Mesenteric fat pad (tissue), 1 donor: Measurements from ENCODE around the gene MXD1. TPM values are rescaled to one million over a fixed set of nuclear protein-coding genes. Genes with fewer than 3 reads are reported as not detected.
"Not testable (repeated sequence)": the region's sequence is repeated elsewhere in the genome, so short reads cannot be mapped to it uniquely, and the experiment has no call there.

Experiments used
- DNase-seq: peaks from one replicate; pipeline ENCODE4 v3.0.0-alpha.2; 2020; ENCODE audit warnings: low spot score
- total RNA-seq: library from RNA; stranded (reverse); fragmentation: NEBNext Ultra II Directional; extraction: Animal tissue kit (Norgen Biotek cat#: 25700); gene quantifications from one replicate; pipeline ENCODE4 v1.2.1, GENCODE V29; 2021
- donor health status: DM: yes; HTN: yes; CAD: no.

The MXD1 gene
- total RNA-seq, 1 donor from 2014 or later, result 35.1 TPM

DNA sequence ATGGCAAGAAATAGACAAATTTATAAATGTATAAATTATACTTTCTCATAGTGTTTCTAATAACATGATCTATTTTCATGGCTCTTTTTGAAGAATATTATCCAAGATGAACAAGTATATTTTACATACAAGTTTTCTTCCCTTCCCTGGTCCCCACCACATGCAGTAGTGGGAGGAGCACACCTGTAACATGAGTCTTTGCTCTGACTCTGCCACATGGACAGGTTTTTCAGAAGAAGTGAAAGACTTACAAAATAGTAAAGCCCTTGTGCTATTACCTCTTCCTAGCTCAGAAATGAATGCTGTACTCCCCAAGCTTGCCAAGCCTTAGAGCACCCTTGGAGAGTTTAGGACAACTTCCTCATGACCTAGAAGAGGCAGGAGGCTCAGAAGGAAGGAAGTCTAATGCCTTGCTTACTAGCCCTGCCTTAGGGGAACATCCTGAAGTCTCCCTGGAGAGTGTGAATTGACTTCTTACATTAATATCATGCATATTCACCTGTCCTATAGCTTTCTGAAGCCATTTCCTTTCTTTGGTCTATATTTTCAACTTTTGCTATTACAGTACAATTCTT lies 18.4 kb downstream of the MXD1 start:
- DNase-seq, result no peak

DNA sequence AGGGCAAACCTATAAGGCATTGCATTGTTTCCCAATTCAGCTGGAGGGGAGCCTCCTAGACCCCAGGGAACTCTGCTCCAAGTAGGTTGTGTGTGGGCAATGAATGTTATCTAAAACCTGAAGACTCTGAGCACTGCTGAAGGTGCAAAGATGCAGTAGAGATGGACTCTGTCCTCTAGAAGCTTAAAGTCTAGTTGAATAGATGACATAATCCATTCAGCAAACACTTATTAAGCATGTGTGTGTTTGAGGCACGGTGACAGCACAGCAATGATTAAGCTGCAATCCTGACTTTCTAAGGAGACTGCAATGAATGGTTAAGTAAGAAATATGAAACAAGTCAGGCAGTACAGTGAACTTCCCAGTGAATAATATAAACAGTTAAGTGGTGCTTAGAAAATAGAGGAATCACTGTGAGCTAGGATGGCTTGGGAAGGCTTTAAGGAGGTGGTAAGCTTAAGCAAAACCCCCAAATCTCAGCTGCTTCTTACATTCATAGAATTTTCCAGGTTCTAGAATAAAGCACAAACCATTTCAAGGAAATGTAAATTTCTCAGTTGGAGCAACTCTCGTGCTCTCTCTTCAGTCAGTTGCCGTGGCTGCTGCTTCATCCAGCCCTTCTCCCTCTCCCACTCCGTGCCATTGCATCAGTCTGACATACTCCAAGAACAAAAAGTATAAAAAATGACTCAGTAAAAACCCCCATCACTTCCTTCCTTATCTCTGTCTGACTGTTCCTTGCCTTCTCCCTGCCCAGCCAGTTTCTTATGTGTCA lies 19.1 kb downstream of the MXD1 start:
- no peak for DNase-seq

DNA sequence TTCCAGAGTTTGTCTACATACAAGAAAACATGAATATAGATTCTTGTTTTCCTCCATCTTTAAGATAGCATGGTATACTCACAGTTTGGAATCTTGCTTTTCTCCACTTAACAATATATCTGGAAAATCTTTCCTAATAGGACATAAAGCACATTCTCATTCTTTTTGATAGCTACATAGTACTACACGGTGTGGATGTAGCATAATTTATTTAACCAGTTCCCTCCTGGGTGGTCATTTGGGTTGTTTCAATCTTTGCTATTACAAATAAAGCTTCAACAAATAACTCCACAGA lies 19.7 kb downstream of the MXD1 start:
- no peak for DNase-seq

DNA sequence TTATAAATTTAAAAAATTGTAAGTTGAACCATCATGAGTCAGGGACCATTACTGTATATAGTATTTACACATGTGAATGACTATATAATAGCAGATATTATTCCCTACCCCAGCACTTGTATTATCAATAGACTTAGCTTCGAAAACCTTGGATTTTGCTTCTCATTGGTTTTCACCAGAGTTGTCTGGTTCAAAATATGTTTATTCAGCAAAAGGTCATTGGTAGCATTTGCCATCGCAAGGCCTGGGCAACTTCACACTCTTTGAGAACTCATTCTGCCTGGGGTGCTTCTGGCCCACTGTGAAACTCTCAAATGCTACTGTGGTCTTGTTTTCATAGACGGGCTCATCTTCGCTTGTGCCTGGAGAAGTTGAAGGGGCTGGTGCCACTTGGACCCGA lies 20.1 kb downstream of the MXD1 start:
- DNase-seq, result no peak

DNA sequence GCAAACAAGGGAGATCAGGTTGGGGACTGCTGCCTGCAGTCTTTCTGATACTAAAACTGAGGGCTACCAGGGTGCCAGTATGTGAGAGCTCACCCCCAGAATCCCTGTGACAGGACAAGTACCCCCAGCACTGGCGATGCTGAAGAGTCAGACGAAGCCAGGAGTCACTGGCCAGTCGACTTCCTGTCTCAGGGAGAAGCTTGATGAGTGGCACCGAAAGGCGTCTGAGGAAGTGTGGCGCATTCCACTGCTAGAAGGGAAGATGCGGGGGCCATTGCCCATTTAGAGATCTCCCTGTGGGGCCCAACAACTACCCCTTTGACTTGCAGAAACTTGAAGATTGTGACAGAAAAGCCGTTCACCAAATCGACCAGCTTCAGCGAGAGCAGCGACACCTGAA lies 22.0 kb downstream of the MXD1 start:
- no peak for DNase-seq

DNA sequence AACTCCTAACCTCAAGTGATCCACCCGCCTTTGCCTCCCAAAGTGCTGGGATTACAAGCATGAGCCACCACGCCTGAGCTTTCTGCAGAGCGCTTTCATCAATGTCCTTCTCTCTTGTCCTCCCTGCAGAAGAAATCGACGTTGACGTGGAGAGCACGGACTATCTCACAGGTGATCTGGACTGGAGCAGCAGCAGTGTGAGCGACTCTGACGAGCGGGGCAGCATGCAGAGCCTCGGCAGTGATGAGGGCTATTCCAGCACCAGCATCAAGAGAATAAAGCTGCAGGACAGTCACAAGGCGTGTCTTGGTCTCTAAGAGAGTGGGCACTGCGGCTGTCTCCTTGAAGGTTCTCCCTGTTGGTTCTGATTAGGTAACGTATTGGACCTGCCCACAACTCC lies 23.1 kb downstream of the MXD1 start:
- DNase-seq, result no peak

DNA sequence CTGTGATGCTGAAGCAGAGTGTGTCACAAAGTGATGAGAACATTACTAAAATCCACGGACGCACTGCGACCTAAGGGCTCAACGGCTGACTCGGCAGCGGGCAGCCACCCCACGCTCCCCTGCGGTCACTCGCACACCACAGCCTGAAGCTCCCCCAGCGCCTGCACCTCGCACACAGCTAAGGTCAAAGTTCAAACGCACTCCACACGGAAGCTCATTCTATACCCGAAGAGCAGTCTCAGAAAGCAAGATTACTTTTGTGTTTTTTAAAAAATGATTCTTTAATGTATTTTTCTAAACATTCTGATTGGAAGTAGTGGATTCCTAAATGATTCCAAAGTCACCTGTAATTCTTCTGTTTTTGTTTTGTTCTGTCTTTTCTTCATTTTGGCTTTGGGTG lies 24.8 kb downstream of the MXD1 start:
- DNase-seq, result no peak

DNA sequence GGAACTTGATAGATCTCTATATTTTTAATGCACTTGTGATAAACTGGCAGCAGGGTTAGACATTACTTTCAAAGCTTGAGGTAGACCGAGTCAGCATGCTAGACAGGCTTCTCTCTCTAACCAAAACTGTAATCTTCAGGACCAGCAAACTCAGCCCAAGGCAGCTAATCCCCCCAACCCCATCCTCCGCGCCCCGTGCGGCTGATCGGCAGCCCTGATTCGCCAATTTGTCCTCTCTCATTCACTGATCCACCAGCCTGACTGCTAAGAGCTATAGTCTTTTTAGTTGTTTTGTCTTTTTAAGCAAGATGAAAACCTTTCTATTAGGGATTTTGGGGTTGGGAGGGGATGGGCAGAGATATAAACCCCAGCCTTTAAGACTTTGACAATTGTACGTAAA lies 25.8 kb downstream of the MXD1 start:
- no peak for DNase-seq

DNA sequence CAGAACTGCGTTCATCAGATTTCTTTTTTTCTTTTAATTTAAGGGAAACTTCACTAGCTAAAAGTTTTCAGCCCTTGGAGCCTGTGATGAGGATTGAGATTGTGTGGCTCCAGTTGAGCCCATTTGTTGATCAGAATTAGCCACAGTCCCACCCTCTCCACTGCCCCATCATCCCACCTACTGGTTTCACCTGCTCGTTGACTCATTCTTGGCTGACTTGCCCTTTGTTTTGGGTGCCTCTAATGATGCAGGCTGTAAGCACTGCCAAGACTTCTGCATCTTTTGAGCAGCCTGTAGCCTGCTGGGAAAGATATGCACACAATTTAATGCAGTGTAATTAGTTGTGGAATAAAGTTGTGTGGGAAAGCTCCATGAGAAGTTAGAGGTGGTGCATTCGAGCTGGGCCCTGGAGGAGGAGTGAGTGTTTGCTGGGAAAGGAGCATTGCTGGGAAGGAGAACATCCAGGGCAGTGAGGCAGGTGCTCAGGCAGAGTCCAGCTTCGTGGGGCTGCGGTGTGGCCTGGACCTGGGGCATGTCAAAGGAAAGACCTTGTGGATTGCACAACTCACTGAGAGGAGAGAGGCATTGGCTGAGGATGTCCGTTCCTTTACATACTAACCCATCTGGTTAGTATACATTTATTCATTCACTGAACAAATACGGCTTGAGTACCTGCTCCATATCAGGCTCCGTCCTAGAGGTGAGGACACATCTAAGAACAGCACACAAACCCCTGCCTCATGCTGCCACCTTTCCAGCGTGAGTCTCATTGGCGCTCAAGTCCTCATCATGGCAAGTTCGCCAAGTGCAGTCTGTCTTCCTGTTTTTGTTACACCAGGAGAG lies 28.3 kb downstream of the MXD1 start:
- no peak for DNase-seq

DNA sequence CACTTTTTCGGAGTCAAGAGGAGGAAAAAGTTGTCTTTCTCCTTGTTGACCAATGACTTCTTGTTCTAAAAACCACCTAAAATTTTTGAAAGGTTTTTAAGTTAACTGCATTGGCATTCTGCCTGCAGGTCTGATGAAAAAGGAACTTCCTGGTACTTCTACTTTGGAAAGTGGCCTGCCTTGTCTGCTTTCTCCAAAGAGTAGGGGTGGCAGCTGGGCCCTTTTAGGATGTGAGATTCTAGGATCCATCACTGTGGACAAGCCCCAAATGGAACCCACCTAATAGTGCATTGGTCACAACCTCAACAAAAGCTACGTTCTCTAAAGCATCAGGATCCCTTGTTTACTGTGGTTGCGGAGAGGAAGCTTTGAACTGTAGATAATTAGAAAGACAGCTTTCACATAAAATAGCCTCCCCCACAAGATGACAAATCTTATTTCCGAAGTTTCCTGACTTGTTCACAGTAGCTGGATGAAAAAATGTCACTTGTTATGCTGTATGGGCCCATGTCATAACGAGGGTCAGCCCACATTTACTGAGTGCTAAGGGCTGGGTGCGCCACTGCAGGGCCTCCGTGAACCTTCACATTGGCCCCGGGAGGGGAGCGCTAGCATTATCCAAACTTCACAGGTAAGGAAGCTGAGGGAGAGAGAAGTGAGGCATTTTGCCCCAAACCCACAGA lies 29.1 kb downstream of the MXD1 start:
- DNase-seq, result no peak

DNA sequence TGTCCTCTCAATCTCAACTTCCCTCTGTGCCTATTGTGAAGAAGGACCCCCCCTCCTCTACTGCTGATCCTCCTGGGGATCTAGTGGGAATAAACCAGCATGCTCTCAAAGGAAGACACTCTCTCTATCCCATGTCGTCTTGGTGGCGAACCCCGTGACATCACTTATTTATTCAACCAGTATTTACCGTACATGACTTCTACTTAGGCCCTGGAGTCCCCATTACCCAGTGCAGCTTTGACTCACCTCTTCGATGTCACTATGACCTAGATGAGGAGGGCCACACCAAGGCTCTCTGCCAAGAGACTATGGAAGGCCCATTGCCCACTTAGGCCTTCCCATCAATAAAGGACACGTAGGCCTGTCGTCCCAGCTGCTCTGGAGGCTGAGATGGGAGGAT lies 29.8 kb downstream of the MXD1 start:
- DNase-seq, result no peak

DNA sequence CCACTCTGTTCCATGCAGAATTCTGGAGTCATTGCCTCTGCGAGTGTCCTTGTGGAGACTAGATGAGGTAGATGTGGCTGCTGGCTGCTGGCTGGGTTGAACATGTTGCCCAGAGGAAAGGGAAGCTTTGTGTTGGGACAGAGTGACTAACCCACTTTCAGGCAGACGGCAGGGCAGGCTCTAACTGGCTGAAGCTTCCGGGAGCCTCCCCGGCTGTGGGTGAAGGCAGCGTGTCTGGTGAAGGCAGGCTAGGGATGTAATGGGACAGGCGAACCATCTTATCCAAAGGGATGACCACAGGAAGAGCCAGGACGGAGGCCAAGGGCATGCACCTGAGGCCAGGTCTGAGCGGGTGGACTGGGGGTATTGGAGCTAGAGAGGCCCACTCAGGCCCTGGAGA lies 30.5 kb downstream of the MXD1 start:
- DNase-seq, result no peak

DNA sequence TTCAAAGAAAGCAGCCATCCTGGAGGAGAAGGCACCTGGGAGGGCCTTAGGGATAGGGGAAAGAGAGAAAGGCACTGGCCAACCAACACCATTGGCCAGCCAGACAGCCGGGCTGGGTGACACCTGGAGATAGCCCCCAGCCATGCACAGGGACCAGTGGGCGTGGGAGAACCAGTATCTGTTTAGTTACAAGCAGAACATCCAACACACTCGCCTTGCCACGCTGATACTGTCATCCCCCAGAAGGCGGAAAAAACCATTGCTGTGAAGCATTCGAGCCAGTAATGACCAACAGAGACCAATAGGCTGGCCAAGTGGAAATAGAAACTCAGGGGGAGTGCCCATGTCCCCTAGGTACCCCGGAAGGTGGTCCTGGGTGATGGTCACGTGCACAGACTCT lies 31.0 kb downstream of the MXD1 start:
- DNase-seq, result no peak

DNA sequence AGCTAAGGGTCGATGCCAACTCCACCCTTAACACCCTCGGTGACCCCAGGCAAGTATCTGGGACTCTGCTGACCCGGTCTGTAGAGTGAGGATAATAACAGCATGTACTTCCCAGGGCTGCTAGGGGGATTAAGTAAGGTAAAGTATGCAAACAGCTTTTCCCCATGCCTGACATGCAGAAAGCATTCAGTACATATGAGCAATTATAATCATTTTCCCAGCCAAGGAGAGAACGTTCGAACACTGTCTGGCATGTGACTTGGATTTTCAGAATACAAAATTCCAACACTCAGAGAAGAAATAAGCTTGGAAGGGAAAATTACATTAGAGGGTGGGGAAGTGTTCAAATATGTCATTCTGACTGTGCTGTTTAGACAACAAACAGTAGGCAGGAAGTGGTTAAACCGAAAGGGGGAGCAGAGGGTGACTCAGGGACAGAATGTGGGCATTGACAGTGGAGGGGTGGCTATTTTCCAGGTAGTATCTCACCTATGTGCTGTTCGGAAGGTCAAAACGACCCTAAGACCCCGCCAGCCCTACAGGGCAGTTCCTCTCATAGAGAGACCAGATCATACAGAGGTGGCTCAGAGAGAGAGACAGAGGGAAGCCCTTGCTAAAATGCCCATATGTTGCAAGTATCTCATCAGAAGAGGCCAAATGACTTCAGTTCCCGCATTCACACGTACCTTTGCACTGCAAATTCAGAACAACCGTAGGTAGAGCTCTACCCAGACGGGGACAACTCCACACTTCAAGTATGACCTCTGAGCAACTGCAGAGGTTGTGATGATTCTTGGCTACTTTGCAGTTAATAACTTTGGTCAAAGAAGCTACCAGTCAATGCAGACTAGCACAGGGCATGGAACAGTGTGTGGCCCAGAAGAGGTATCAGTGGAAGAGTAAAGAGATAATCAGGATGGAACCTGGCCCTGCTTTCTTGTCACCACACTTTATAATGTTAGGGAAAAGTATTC lies 31.7 kb downstream of the MXD1 start:
- no peak for DNase-seq

DNA sequence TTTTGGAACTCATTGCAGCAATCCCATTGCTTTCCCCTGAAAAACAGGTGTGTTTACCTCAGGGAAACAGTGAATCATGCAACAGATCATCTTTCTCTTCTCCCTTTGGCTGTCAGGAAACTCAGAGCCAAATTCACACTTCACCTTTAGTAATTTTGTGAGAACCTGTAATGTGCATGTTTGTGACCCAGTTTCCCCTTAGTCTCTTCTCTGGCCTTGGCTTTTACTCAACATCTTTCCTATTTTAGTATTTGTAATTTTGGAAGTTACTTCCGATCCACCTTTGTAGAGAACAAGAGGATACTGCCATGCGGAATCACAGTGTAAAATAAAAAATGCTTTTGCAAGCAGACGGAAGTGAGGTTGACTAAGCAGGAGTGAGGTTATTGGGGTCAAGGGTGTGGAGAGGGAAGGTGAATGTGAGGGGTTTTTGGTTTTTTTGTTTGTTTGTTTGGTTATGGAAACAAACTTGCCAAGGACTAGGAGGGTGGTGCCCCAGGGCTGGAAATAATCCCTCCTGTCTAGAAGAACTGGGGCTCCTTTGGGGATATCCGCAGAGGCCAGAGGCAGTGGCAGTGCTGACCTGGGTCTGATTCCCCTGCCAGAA lies 32.5 kb downstream of the MXD1 start:
- DNase-seq, result no peak

DNA sequence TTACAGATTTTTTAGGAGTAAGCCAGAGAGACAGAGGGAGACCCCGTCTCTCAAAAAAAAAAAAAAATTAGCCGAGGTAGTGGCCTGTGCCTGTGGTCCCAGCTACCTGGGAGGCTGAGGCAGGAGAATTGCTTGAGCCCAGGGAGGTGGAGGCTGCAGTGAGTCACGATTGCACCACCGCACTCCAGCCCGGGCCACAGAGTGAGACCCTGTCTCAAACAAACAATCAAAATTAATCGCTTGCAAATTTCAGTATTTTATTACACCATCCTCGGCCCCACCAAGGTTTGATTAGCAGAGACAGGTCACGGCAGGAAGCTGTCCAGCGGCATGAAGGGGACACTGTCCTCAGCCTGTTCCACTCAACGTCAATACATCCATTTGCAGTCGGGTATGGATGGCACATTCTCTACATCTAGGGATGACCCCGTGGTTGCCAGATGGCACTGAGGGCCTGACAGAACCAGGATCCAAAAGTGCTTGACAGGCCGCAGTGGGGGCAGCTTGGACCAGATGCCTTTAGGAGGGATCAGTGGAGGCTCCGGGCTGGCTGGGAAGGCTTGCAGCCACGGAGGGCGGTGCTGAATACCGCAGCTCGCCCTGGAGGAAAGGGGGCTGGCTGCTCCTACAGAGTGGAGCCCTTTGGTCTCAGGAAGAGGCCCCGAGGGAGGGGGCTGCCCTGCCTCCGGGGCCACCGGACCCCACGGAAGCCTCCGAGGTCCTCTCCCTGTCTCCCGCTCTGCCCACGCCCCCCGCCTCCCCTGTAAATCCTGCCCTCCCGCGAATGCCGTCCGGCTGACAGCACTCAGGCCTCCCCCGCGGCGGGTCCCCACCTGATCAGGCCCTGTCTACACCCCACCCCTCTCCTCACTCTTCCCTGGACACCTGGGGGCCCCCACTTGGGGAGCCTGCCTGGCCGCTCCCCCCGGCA lies 33.4 kb downstream of the MXD1 start:
- no peak for DNase-seq

DNA sequence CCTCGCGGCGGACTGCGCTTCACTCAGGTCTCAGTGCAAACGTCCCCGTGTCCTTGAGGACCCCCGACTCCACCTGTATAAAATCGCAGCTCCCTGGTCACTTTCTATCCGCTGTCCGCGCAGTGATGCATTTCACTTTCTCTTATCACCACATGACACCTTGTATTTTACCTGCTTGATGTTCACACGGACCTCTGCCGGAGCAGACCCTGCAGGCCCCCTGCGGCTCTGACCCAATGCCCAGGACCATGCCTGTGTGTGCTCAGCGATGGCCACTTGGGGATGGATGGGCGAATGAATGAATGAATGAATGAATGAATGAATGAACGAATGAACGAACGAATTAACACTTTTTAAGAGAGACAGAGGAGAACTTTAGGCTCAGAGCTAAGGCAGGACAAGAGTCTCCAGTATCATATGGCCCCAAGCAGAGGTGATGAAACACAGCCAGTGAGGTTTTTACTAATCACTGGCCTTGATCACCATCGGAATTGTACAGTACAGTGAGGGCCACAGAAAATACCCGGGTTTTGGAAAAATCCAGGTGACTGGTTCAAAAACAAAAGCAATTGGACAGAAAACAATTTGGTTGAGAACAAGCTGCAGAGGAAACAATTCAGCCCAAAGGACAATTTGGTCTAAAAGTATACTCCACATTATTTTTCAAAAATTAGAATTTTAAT lies 34.2 kb downstream of the MXD1 start:
- no peak for DNase-seq

DNA sequence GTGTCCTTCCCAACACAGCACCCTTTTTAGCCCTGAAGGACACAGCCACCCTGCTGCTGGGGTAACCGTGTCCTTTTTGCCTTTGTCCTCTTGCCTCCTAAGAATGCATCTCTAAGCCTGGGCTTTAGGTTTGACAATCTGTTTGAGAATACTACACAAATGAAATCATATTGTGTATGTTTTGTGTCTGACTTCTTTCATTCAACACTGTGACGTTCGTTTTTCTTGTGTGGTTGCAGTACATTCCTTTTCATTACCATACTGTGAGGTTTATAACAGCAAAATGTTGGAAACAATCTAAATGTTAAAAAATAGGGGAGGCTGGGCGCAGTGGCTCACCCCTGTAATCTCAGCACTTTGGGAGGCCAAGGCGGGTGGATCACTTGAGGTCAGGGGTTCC lies 35.3 kb downstream of the MXD1 start:
- DNase-seq, result no peak

DNA sequence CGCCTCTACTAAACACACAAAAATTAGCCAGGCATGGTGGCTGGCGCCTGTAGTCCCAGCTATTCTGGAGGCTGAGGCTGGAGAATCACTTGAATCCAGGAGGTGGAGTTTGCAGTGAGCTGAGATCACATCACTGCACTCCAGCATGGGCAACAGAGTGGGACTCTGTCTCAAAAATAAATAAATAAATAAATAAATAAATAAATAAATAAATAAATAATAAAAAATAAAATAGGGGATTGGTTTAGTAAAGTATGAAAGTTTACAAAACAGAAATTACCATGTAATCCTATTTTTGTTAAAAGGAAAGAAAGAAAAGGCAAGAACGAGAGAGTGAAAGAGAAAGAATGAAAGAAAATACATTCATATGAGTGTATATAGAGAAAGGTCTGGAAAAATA lies 35.8 kb downstream of the MXD1 start:
- DNase-seq, result not testable (repeated sequence)
